ENCODE results near the gene ARSG. TPM values are rescaled to one million over a fixed set of nuclear protein-coding genes. Genes with fewer than 3 reads are reported as not detected.
"Not testable (repeated sequence)": the region's sequence is repeated elsewhere in the genome, so short reads cannot be mapped to it uniquely, and the experiment has no call there.

Gene ARSG
- total RNA-seq, 1 experiment from 2014 or later, result 2.1 TPM

DNA sequence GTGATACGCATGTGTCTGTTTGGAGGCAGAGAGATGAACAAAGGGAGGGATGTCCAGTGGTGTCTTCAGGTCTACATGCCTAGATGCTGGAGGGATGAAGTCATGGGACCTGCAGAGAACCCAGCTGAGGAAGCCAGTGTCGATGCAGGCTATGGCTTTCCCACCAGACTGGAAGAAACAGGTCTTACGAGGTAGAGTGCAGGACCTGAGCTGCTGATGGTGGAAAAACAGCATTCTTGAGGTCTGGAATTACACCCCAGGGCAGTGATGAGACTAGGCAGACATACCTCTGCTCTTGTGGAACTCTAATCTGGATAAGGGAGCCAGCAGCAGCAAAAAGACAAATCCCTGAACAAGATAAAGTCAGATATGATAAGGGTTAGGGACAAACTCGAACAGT lies 37.4 kb downstream of the ARSG start:
- peak; percentile 7 for DNase-seq (ENCODE audit: low spot score)

GRCh38 chr17:68329331-68329730 lies 38.0 kb downstream of the ARSG start:
- no peak for DNase-seq (ENCODE audit: low spot score)

- not testable (repeated sequence) for DNase-seq (ENCODE audit: low spot score)
Measured at GRCh38 chr17:68331932-68332331, 40.6 kb downstream of the ARSG start.

DNA sequence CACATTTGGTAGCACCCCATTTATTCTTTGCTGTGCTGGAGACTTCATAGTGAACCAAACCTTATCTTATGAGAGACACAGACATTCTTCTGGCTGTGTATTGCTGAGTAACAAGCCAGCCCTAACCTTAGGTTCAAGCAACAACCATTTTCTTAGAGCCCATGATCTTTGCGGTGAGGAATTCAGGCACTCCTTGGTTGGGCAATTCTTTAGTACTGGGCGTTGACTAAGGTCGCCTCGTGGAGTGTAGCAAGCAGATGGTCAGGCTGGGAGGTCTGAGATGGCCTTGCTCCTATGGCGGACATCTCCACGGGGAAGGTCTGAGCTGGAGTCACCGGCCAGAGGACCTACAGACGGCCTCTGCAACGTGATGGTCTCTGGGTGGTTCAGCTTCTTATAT lies 43.1 kb downstream of the ARSG start:
- DNase-seq (ENCODE audit: low spot score), result no peak

DNA sequence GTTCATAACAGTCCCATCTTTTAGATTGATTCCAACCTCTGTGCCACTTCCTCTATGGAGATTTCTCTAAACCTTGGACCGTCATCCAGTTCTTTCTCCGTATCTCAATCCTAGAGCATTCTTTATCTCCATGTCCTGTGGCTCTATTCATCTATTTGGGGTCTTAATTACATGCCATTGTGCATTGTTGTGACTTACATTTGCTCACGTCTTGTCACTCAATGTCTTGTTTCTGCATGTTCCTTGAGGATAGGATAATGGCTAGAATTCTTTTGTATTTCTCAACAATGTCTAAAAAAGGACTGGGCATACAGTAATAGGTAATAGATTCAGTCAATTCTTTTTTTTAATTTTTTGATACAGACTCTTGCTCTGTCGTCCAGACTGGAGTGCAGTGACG lies 50.2 kb downstream of the ARSG start:
- no peak for DNase-seq (ENCODE audit: low spot score)

DNA sequence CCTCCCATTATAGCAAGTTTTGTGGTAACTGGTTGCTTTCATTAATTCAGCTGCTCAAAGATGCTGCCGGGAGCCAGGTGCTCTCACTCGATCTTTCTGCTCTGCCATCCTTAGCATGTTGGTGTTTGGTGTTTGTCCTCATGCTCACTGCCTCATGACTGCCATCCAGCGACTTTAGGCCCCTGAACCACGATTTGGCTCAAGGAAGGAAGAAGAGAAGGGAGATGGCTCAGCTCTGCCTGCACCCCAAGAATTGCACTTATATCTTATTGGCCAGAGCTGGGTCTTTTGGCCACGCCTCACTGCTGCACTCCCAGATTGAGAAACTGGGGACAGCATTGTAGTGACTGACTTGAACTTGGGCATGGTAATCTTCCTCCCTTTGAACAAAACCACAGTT lies 52.7 kb downstream of the ARSG start:
- no peak for DNase-seq (ENCODE audit: low spot score)

DNA sequence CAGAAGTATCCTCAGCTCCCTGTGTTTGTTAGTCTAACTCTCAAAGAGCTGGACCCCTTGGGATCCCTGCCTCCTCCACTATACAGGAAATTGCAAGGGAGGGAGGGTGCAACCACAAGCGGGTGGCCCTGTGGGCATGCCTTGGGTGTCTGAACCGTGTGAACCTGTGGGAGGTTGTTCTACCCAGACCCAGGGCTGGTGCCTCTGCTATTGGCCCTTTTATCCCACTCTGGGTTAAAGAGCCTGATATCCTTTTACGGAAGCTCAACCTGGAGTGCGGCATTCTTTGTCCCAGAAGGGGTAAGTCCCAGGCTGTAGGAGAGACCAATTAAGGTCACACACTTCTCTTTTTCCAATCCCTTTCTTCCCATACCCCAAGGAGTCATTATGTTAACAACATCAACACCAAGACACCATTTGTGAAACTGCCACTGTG lies 53.4 kb downstream of the ARSG start:
- DNase-seq (ENCODE audit: low spot score), result no peak

- DNase-seq (ENCODE audit: low spot score), result no peak
Measured at GRCh38 chr17:68346448-68346847, 55.2 kb downstream of the ARSG start.

GRCh38 chr17:68347380-68347779 lies 56.1 kb downstream of the ARSG start:
- no peak for DNase-seq (ENCODE audit: low spot score)

- no peak for DNase-seq (ENCODE audit: low spot score)
Measured at GRCh38 chr17:68349157-68349556, 57.9 kb downstream of the ARSG start.

DNA sequence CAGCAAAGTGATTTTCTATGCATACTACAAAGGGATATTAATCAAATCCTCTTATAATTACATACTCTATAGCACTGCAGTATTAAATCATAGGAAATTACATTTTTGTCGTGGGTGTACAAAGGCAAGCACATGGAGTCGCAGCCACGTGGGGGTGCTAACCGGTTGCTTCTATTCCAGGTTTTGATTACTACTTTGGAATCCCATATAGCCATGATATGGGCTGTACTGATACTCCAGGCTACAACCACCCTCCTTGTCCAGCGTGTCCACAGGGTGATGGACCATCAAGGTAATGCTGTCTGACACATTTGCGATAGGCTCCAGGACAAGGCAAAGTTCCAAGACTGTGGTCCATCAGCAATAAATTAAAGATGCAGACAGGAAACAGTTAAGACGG lies 60.1 kb downstream of the ARSG start:
- peak; percentile 51 for DNase-seq (ENCODE audit: low spot score)

- no peak for DNase-seq (ENCODE audit: low spot score)
Measured at GRCh38 chr17:68352041-68352440, 60.7 kb downstream of the ARSG start.

GRCh38 chr17:68352671-68353070 lies 61.4 kb downstream of the ARSG start:
- DNase-seq (ENCODE audit: low spot score), result not testable (repeated sequence)

- DNase-seq (ENCODE audit: low spot score), result no peak
Measured at GRCh38 chr17:68353111-68353521, 61.8 kb downstream of the ARSG start.

DNA sequence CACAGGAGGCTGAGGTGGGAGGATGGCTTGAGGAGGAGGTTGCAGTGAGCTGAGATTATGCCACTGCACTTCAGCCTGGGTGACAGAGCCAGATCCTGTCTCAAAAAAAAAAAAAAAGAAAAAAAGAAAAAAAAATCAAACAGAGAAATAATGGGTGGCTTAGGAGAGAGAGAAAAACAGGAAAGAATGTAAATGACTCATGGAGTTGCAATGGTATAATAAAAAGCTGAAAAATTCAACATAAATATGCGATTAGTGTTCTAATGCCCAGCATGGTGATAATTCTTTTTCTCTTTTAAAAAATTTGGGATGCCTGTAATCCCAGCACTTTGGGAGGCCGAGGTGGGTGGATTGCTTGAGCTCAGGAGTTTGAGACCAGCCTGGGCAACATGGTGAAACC lies 63.0 kb downstream of the ARSG start:
- DNase-seq (ENCODE audit: low spot score), result not testable (repeated sequence)

DNA sequence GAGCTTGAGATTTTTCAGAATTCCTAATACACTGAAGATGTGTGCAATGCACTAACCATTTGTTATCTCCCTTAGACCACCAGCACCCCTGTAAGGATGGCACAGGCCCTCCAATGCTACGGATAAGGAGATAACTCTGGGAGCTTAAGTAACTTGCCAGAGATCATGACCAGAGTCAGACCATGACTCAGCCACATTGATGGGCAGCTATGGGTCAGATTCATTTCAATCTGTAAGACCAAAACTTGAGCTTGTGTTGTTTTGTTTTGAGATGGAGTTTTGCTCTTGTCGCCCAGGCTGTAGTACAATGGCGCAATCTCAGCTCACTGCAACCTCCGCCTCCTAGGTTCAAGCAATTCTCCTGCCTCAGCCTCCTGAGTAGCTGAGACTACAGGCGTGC lies 63.8 kb downstream of the ARSG start:
- not testable (repeated sequence) for DNase-seq (ENCODE audit: low spot score)

DNA sequence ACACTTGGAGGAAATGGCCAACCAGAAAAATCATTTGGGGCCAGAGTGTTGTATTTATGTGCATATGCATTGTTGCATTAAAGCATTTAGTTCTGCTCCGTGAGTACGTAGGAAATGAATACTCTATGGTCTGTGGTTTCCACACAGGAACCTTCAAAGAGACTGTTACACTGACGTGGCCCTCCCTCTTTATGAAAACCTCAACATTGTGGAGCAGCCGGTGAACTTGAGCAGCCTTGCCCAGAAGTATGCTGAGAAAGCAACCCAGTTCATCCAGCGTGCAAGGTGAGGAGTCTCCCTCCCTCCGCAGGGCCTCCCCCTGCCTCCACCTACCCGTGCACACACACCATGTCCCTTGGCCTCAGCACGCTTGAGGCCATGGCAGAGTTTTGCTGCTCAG lies 65.2 kb downstream of the ARSG start:
- DNase-seq (ENCODE audit: low spot score), result no peak

- DNase-seq (ENCODE audit: low spot score), result no peak
Measured at GRCh38 chr17:68356949-68357455, 65.7 kb downstream of the ARSG start.

GRCh38 chr17:68357886-68358285 lies 66.6 kb downstream of the ARSG start:
- no peak for DNase-seq (ENCODE audit: low spot score)

- no peak for DNase-seq (ENCODE audit: low spot score)
Measured at GRCh38 chr17:68359791-68360535, 68.7 kb downstream of the ARSG start.

- DNase-seq (ENCODE audit: low spot score), result no peak
Measured at GRCh38 chr17:68365469-68365868, 74.2 kb downstream of the ARSG start.

- DNase-seq (ENCODE audit: low spot score), result no peak
Measured at GRCh38 chr17:68368387-68368786, 77.1 kb downstream of the ARSG start.

GRCh38 chr17:68375566-68375965 lies 84.3 kb downstream of the ARSG start:
- no peak for DNase-seq (ENCODE audit: low spot score)

DNA sequence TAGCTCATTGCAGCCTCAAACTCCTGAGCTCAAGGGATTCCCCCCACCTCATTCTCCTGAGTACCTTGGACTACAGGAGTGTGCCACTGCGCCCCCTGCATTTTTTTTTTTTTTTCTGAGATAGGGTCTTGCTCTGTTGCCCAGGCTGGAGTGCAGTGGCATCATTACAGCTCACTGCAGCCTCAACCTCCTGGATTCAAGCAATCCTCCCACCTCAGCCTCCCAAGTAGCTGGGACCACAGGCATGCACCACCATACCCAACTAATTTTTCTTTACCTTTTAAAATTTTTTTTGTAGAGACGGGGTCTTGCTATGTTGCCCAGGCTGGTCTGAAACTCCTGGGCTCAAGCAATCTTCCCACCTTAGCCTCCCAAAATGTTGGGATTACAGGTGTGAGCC lies 84.9 kb downstream of the ARSG start:
- not testable (repeated sequence) for DNase-seq (ENCODE audit: low spot score)
